Measurements from ENCODE around the gene ITGA4. TPM values are rescaled to one million over a fixed set of nuclear protein-coding genes. Genes with fewer than 3 reads are reported as not detected.

Gene ITGA4
- total and polyA plus RNA-seq, 2 donors (not counting 1 experiment from before 2014, with no cell fraction given): 69.2 to 169 TPM

- peaks cover 7% of the 10 kb centered on the region for H3K4me1 Mint-ChIP-seq
Measured at GRCh38 chr2:181515719-181516118, 58.5 kb downstream of the ITGA4 start.

GRCh38 chr2:181516992-181517391 lies 59.8 kb downstream of the ITGA4 start:
- H3K27me3 Mint-ChIP-seq: no peaks in the 10 kb centered on the region
- intact Hi-C loops (cut with micrococcal nuclease): loop anchor here (5.0 kb wide), 1 partner anchor 35 kb away; no protein-coding TSS in a partner anchor

More at GRCh38 chr2:181515719-181516118, 58.5 kb downstream of the ITGA4 start:
- Histone ChIP-seq H3K27me3 (replicated peaks in 1 of 4; ENCODE audit: control extremely low read depth in 1 of 4, control insufficient read depth in 3 of 4, insufficient read depth in 4 of 4, low read length in 3 of 4) (no peaks in the 10 kb centered on the region), H3K36me3 (replicated peaks in 1 of 2; ENCODE audit: control extremely low read depth in 1 of 2, control insufficient read depth in 1 of 2, extremely low read depth in 1 of 2, insufficient read depth in 2 of 2, low read length in 1 of 2) (peaks cover 13 to 87% of the 10 kb centered on the region in 2 experiments), H3K9ac (ENCODE audit: low read length) (no peak overlapping the region), H3K9me3 (ENCODE audit: control extremely low read depth in 1 of 3, control insufficient read depth in 2 of 3, insufficient read depth in 1 of 3, low read length in 2 of 3) (no peaks in the 10 kb centered on the region), H2AFZ (ENCODE audit: insufficient read depth, low read depth, low read length, poor library complexity, severe bottlenecking) (no peak overlapping the region), H3K4me3 (ENCODE audit: control extremely low read depth in 1 of 5, extremely low read depth in 1 of 5, insufficient read depth in 1 of 5, low read depth in 2 of 5, low read length in 4 of 5) (no peak overlapping the region), H4K20me1 (ENCODE audit: control insufficient read depth, insufficient read depth, low read length, poor library complexity, severe bottlenecking) (peaks cover 1% of the 10 kb centered on the region), H3K79me2 (ENCODE audit: control insufficient read depth, insufficient read depth, low read length) (no peaks in the 10 kb centered on the region), H3K4me2 (replicated peaks; ENCODE audit: low read depth, low read length, poor library complexity, severe bottlenecking) (no peak overlapping the region), H3K4me1 (ENCODE audit: control insufficient read depth in 2 of 2, insufficient read depth in 2 of 2, low read length in 2 of 2) (peaks cover 0 to 2% of the 10 kb centered on the region in 2 donors), H3K27ac (ENCODE audit: low read length in 2 of 2) (no peak overlapping the region)
- Mint-ChIP-seq H3K9me3 (ENCODE audit: insufficient read depth) (no peaks in the 10 kb centered on the region), H3K27me3 (no peaks in the 10 kb centered on the region), H3K27ac (no peak overlapping the region), H3K4me3 (no peak overlapping the region)
- ATAC-seq (ENCODE audit: low read depth) (no peak), DNase-seq (no peak)
- WGBS (ENCODE audit: insufficient coverage): no CpG with 5 or more reads among the region's 3 CpGs
- intact Hi-C loops (cut with micrococcal nuclease): loop anchor here (5.0 kb wide), 1 partner anchor 33 kb away; no protein-coding TSS in a partner anchor
- POLR2A ChIA-PET: no interaction called here
- TF ChIP-seq CTCF (IDR thresholded peaks at IDR 0.05): no peak
- no peak for TF ChIP-seq EZH2 (IDR thresholded peaks at IDR 0.05; ENCODE audit: borderline replicate concordance, insufficient read depth, low read depth, low read length, poor library complexity, severe bottlenecking)
- CTCF ChIA-PET: no interaction called here

More at GRCh38 chr2:181516992-181517391, 59.8 kb downstream of the ITGA4 start:
- H3K79me2 ChIP-seq (ENCODE audit: control insufficient read depth, insufficient read depth, low read length): no peaks in the 10 kb centered on the region
- no peak overlapping the region for H3K4me3 ChIP-seq (ENCODE audit: control extremely low read depth in 1 of 5, extremely low read depth in 1 of 5, insufficient read depth in 1 of 5, low read depth in 2 of 5, low read length in 4 of 5)
- no peak overlapping the region for H2AFZ ChIP-seq (ENCODE audit: insufficient read depth, low read depth, low read length, poor library complexity, severe bottlenecking)
- H3K9ac ChIP-seq (ENCODE audit: low read length): no peak overlapping the region
- peaks cover 8 to 83% of the 10 kb centered on the region in 2 experiments for H3K36me3 ChIP-seq (replicated peaks in 1 of 2; ENCODE audit: control extremely low read depth in 1 of 2, control insufficient read depth in 1 of 2, extremely low read depth in 1 of 2, insufficient read depth in 2 of 2, low read length in 1 of 2)
- ChIA-PET CTCF (no interaction called here), POLR2A (no interaction called here)
- no peaks in the 10 kb centered on the region for H3K9me3 Mint-ChIP-seq (ENCODE audit: insufficient read depth)
- DNase-seq (no peak), ATAC-seq (ENCODE audit: low read depth) (no peak)
- peak overlapping the region in 1 of 2 donors; percentile 53 for H3K27ac ChIP-seq (ENCODE audit: low read length in 2 of 2)
- H3K27me3 ChIP-seq (replicated peaks in 1 of 4; ENCODE audit: control extremely low read depth in 1 of 4, control insufficient read depth in 3 of 4, insufficient read depth in 4 of 4, low read length in 3 of 4): no peaks in the 10 kb centered on the region
- H3K4me1 Mint-ChIP-seq: peaks cover 7% of the 10 kb centered on the region
- no peak overlapping the region for H3K4me3 Mint-ChIP-seq
- H4K20me1 ChIP-seq (ENCODE audit: control insufficient read depth, insufficient read depth, low read length, poor library complexity, severe bottlenecking): no peaks in the 10 kb centered on the region
- H3K27ac Mint-ChIP-seq: no peak overlapping the region
- peaks cover 0 to 2% of the 10 kb centered on the region in 2 donors for H3K4me1 ChIP-seq (ENCODE audit: control insufficient read depth in 2 of 2, insufficient read depth in 2 of 2, low read length in 2 of 2)
- H3K9me3 ChIP-seq (ENCODE audit: control extremely low read depth in 1 of 3, control insufficient read depth in 2 of 3, insufficient read depth in 1 of 3, low read length in 2 of 3): no peaks in the 10 kb centered on the region
- TF ChIP-seq CTCF (IDR thresholded peaks at IDR 0.05): no peak
- no peak for TF ChIP-seq EZH2 (IDR thresholded peaks at IDR 0.05; ENCODE audit: borderline replicate concordance, insufficient read depth, low read depth, low read length, poor library complexity, severe bottlenecking)
- H3K4me2 ChIP-seq (replicated peaks; ENCODE audit: low read depth, low read length, poor library complexity, severe bottlenecking): no peak overlapping the region

All from B cell (primary cell).